K562 (cell line): ENCODE measurements around the gene CNOT11. TPM values are rescaled to one million over a fixed set of nuclear protein-coding genes. Genes with fewer than 3 reads are reported as not detected.
A peak's percentile ranks its signal among the peaks of the same experiment; 100 is the strongest.

ENCODE experiments used
- CBFA2T2 ChIP-seq: fragments of 450-650 bp; conservative IDR thresholded peaks from 2 replicates; pipeline ENCODE4 v1.6.1; 2017; ENCODE audit warnings: mild to moderate bottlenecking
- CHD4 ChIP-seq: fragments of 200-600 bp; sonication (generic); IDR thresholded peaks from 3 replicates; pipeline ENCODE4 v1.6.1; 2012; ENCODE audit warnings: low read depth, mild to moderate bottlenecking, mixed read lengths, low read length, inconsistent platforms; ENCODE audit not compliant: insufficient read depth, insufficient replicate concordance, poor library complexity, severe bottlenecking
- CXXC5 ChIP-seq: fragments of 250-450 bp; sonication (Bioruptor Pico); IDR thresholded peaks from 2 replicates; pipeline ENCODE4 v1.8.0; 2022; ENCODE audit warnings: inconsistent platforms, mild to moderate bottlenecking, moderate library complexity
- ESRRA ChIP-seq: fragments of 450-650 bp; IDR thresholded peaks from 2 replicates; pipeline ENCODE4 v1.6.1; 2014; ENCODE audit warnings: low read depth, mild to moderate bottlenecking, moderate library complexity, borderline replicate concordance
- NCOR1 ChIP-seq: fragments of 450-650 bp; IDR thresholded peaks from 2 replicates; pipeline ENCODE4 v1.6.1; 2016; ENCODE audit warnings: mild to moderate bottlenecking, moderate library complexity
- OTX1 ChIP-seq: fragments of 450-650 bp; formaldehyde crosslinking; IDR thresholded peaks from 2 replicates; pipeline ENCODE4 v1.4.0; 2022; ENCODE audit warnings: mild to moderate bottlenecking
- SUPT5H ChIP-seq: fragments of 450-650 bp; IDR thresholded peaks from 2 replicates; pipeline ENCODE4 v1.6.1; 2016
- polyA plus RNA-seq, 8 experiments: library from polyadenylated mRNA; depleted of rRNA in 4 of 8; stranded (reverse) in 5 of 8; unstranded in 3 of 8; fragments of >200 nt; fragmentation: Nextera tagmentation in 2 of 8; fragmentation: Illumina TruSeq in 1 of 8; extraction: Ambion mirVana in 2 of 8; extraction: Trizol in 1 of 8; gene quantifications; 2 replicates each; pipeline versions ENCODE4 v1.2.1 to v1.2.3, GENCODE V29; 2011 to 2014; ENCODE audit warnings: inconsistent platforms in 1 of 8, missing spikeins in 1 of 8
- total RNA-seq, 7 experiments: library from RNA; depleted of rRNA in 6 of 7; stranded (reverse); fragments of >200 nt in 6 of 7; fragmentation: Illumina TruSeq in 2 of 7; extraction: Trizol in 2 of 7; gene quantifications; 2 replicates each; pipeline versions ENCODE4 v1.2.1 to v1.2.3, GENCODE V29; 2011 to 2021; ENCODE audit warnings: low replicate concordance in 1 of 7
- TF ChIP-seq, protein P1 (sequence below): fragments of 200-800 bp; sonication (Bioruptor generic); IDR thresholded peaks from 2 replicates; pipeline ENCODE4 v1.6.1; 2016; ENCODE audit warnings: missing genetic modification characterization, missing compliant biosample characterization
- TF ChIP-seq, protein P2 (sequence below): fragments of 450-650 bp; IDR thresholded peaks from 2 replicates; pipeline ENCODE4 v1.6.1; 2016; ENCODE audit warnings: mild to moderate bottlenecking, moderate library complexity

Gene CNOT11
- total and polyA plus RNA-seq, 9 of the 15 experiments (the other 6 are each of a cell fraction or from before 2014, with no cell fraction given): 12.7 to 163 (median 64.2) TPM

DNA sequence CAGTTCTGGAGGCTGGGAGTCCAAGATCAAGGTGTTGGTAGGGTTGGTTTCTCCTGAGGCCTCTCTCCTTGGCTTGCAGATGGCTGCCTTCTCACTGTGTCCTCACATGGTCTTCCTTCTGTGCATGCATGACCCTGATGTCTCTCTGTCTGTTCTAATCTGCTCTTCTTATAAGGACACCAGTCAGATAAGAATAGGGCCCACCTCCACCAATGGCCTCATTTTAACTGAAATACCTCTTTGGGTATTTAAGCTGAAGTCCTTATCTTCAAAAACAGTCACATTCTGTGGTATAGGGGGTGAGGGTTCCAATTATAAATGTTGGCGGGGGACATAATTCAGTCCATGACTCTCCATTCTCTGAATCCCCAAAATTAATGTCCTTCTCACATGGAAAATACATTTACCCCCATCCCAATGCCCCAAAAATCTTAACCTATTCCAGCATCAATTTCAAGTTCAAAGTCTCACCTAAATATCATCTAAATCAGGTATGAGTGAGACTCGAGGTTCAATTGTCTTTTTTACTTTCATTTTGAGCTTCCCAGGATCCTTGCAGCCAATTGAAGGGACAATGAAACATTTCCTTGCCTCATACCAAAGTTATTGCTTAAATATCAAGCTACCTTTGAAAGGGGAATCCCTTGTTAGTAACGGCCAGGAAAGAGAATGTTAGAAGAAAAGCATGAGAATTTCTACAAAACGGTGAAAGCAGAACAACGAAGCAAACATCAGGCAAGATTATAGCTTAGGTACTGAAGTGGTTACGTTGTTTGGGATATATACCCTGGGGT lies 20.6 kb upstream of the CNOT11 start (continued):
- TF ChIP-seq CHD4 (no peak), NCOR1 (peak; percentile 61), SUPT5H (0 out of 2 replicates have a peak, but pooled peaks have one; percentile 35), ESRRA (peak; percentile 38; the same call in 1 of the 2 replicates), CBFA2T2 (peak; percentile 53), OTX1 (no peak), CXXC5 (CRISPR knock-in tag) (peak; percentile 21; the same call in 1 of the 2 replicates)
- TF ChIP-seq, protein P1, sequence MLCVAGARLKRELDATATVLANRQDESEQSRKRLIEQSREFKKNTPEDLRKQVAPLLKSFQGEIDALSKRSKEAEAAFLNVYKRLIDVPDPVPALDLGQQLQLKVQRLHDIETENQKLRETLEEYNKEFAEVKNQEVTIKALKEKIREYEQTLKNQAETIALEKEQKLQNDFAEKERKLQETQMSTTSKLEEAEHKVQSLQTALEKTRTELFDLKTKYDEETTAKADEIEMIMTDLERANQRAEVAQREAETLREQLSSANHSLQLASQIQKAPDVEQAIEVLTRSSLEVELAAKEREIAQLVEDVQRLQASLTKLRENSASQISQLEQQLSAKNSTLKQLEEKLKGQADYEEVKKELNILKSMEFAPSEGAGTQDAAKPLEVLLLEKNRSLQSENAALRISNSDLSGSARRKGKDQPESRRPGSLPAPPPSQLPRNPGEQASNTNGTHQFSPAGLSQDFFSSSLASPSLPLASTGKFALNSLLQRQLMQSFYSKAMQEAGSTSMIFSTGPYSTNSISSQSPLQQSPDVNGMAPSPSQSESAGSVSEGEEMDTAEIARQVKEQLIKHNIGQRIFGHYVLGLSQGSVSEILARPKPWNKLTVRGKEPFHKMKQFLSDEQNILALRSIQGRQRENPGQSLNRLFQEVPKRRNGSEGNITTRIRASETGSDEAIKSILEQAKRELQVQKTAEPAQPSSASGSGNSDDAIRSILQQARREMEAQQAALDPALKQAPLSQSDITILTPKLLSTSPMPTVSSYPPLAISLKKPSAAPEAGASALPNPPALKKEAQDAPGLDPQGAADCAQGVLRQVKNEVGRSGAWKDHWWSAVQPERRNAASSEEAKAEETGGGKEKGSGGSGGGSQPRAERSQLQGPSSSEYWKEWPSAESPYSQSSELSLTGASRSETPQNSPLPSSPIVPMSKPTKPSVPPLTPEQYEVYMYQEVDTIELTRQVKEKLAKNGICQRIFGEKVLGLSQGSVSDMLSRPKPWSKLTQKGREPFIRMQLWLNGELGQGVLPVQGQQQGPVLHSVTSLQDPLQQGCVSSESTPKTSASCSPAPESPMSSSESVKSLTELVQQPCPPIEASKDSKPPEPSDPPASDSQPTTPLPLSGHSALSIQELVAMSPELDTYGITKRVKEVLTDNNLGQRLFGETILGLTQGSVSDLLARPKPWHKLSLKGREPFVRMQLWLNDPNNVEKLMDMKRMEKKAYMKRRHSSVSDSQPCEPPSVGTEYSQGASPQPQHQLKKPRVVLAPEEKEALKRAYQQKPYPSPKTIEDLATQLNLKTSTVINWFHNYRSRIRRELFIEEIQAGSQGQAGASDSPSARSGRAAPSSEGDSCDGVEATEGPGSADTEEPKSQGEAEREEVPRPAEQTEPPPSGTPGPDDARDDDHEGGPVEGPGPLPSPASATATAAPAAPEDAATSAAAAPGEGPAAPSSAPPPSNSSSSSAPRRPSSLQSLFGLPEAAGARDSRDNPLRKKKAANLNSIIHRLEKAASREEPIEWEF (CRISPR knock-in tag): no peak
- TF ChIP-seq, protein P2, sequence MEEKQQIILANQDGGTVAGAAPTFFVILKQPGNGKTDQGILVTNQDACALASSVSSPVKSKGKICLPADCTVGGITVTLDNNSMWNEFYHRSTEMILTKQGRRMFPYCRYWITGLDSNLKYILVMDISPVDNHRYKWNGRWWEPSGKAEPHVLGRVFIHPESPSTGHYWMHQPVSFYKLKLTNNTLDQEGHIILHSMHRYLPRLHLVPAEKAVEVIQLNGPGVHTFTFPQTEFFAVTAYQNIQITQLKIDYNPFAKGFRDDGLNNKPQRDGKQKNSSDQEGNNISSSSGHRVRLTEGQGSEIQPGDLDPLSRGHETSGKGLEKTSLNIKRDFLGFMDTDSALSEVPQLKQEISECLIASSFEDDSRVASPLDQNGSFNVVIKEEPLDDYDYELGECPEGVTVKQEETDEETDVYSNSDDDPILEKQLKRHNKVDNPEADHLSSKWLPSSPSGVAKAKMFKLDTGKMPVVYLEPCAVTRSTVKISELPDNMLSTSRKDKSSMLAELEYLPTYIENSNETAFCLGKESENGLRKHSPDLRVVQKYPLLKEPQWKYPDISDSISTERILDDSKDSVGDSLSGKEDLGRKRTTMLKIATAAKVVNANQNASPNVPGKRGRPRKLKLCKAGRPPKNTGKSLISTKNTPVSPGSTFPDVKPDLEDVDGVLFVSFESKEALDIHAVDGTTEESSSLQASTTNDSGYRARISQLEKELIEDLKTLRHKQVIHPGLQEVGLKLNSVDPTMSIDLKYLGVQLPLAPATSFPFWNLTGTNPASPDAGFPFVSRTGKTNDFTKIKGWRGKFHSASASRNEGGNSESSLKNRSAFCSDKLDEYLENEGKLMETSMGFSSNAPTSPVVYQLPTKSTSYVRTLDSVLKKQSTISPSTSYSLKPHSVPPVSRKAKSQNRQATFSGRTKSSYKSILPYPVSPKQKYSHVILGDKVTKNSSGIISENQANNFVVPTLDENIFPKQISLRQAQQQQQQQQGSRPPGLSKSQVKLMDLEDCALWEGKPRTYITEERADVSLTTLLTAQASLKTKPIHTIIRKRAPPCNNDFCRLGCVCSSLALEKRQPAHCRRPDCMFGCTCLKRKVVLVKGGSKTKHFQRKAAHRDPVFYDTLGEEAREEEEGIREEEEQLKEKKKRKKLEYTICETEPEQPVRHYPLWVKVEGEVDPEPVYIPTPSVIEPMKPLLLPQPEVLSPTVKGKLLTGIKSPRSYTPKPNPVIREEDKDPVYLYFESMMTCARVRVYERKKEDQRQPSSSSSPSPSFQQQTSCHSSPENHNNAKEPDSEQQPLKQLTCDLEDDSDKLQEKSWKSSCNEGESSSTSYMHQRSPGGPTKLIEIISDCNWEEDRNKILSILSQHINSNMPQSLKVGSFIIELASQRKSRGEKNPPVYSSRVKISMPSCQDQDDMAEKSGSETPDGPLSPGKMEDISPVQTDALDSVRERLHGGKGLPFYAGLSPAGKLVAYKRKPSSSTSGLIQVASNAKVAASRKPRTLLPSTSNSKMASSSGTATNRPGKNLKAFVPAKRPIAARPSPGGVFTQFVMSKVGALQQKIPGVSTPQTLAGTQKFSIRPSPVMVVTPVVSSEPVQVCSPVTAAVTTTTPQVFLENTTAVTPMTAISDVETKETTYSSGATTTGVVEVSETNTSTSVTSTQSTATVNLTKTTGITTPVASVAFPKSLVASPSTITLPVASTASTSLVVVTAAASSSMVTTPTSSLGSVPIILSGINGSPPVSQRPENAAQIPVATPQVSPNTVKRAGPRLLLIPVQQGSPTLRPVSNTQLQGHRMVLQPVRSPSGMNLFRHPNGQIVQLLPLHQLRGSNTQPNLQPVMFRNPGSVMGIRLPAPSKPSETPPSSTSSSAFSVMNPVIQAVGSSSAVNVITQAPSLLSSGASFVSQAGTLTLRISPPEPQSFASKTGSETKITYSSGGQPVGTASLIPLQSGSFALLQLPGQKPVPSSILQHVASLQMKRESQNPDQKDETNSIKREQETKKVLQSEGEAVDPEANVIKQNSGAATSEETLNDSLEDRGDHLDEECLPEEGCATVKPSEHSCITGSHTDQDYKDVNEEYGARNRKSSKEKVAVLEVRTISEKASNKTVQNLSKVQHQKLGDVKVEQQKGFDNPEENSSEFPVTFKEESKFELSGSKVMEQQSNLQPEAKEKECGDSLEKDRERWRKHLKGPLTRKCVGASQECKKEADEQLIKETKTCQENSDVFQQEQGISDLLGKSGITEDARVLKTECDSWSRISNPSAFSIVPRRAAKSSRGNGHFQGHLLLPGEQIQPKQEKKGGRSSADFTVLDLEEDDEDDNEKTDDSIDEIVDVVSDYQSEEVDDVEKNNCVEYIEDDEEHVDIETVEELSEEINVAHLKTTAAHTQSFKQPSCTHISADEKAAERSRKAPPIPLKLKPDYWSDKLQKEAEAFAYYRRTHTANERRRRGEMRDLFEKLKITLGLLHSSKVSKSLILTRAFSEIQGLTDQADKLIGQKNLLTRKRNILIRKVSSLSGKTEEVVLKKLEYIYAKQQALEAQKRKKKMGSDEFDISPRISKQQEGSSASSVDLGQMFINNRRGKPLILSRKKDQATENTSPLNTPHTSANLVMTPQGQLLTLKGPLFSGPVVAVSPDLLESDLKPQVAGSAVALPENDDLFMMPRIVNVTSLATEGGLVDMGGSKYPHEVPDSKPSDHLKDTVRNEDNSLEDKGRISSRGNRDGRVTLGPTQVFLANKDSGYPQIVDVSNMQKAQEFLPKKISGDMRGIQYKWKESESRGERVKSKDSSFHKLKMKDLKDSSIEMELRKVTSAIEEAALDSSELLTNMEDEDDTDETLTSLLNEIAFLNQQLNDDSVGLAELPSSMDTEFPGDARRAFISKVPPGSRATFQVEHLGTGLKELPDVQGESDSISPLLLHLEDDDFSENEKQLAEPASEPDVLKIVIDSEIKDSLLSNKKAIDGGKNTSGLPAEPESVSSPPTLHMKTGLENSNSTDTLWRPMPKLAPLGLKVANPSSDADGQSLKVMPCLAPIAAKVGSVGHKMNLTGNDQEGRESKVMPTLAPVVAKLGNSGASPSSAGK: peak; percentile 77
